Central memory CD8-positive, alpha-beta T cell (primary cell): ENCODE measurements around the gene LBHD1.
A peak's percentile ranks its signal among the peaks of the same experiment; 100 is the strongest.
"Not testable (repeated sequence)": the region's sequence is repeated elsewhere in the genome, so short reads cannot be mapped to it uniquely, and the experiment has no call there.

Experiments
- ATAC-seq: fragments of 150-1000 bp; cut with Tn5 transposase; replicated peaks from 2 replicates; pipeline ENCODE4 v1.10.0; 2022; ENCODE audit warnings: mild to moderate bottlenecking, moderate FRiP score, moderate number of reproducible peaks; ENCODE audit not compliant: poor library complexity, severe bottlenecking; ENCODE audit errors: extremely low read depth
- DNase-seq, 2 donors: peaks; one replicate each; pipeline ENCODE4 v3.0.0; 2021; ENCODE audit warnings: low spot score in 2 of 2
- H3K27ac Mint-ChIP-seq: one replicate; pipeline ENCODE4 v1.8.0; 2022; ENCODE audit warnings: low read depth, mild to moderate bottlenecking, moderate library complexity, mixed read lengths
- H3K27me3 Mint-ChIP-seq: one replicate; pipeline ENCODE4 v1.8.0; 2022; ENCODE audit warnings: mixed read lengths
- H3K36me3 Mint-ChIP-seq: one replicate; pipeline ENCODE4 v1.8.0; 2022; ENCODE audit warnings: mild to moderate bottlenecking, moderate library complexity, mixed read lengths; ENCODE audit not compliant: insufficient read depth
- H3K4me1 Mint-ChIP-seq: one replicate; pipeline ENCODE4 v1.8.0; 2022; ENCODE audit warnings: mixed read lengths
- H3K4me3 Mint-ChIP-seq: one replicate; pipeline ENCODE4 v1.8.0; 2022; ENCODE audit warnings: mild to moderate bottlenecking, moderate library complexity, mixed read lengths
- H3K9me3 Mint-ChIP-seq: one replicate; pipeline ENCODE4 v1.8.0; 2022; ENCODE audit warnings: mixed read lengths

The LBHD1 gene

GRCh38 chr11:62667460-62667859 lies 4.6 kb downstream of the LBHD1 start:
- no peaks in the 10 kb centered on the region for H3K27me3 Mint-ChIP-seq
- H3K27ac Mint-ChIP-seq, result no peak overlapping the region
- no peak overlapping the region for H3K4me3 Mint-ChIP-seq
- no peaks in the 10 kb centered on the region for H3K9me3 Mint-ChIP-seq
- ATAC-seq, result no peak
- H3K36me3 Mint-ChIP-seq, result peaks cover 36% of the 10 kb centered on the region
- DNase-seq, result no peak
- H3K4me1 Mint-ChIP-seq, result peaks cover 42% of the 10 kb centered on the region

- no peaks in the 10 kb centered on the region for H3K27me3 Mint-ChIP-seq
- DNase-seq, result no peak
- H3K9me3 Mint-ChIP-seq, result no peaks in the 10 kb centered on the region
- H3K4me1 Mint-ChIP-seq, result peaks cover 39% of the 10 kb centered on the region
- H3K27ac Mint-ChIP-seq, result peak overlapping the region; percentile 95
- peaks cover 29% of the 10 kb centered on the region for H3K36me3 Mint-ChIP-seq
- H3K4me3 Mint-ChIP-seq, result peak overlapping the region; percentile 94
- no peak for ATAC-seq
These were observed 5.7 kb downstream of the LBHD1 start for GRCh38 chr11:62666259-62666926.

GRCh38 chr11:62665599-62666258 lies 6.3 kb downstream of the LBHD1 start:
- DNase-seq (peak in 1 of 2 donors; percentile 39), ATAC-seq (peak; percentile 44)
- no peaks in the 10 kb centered on the region for H3K27me3 Mint-ChIP-seq
- no peaks in the 10 kb centered on the region for H3K9me3 Mint-ChIP-seq
- peak overlapping the region; percentile 94 for H3K4me3 Mint-ChIP-seq
- peaks cover 33% of the 10 kb centered on the region for H3K4me1 Mint-ChIP-seq
- peak overlapping the region; percentile 95 for H3K27ac Mint-ChIP-seq
- H3K36me3 Mint-ChIP-seq, result peaks cover 27% of the 10 kb centered on the region

GRCh38 chr11:62665075-62665598 lies 6.9 kb downstream of the LBHD1 start, which contains the start of the genes C11orf98 and CSKMT:
C11orf98 (minus strand) TSS chr11:62665210; CDS start chr11:62665169, 41 bp downstream.
CSKMT (plus strand) TSS chr11:62665312; CDS start chr11:62665880, 568 bp downstream.
- ATAC-seq (peak; percentile 92), DNase-seq (peak; percentile 94 to 96)
- Mint-ChIP-seq H3K27ac (peak within 1 kb of the TSS; percentile 95), H3K4me1 (peaks cover 29% of the 10 kb centered on the region), H3K27me3 (no peaks in the 10 kb centered on the region), H3K9me3 (no peaks in the 10 kb centered on the region), H3K4me3 (peak within 1 kb of the TSS; percentile 94), H3K36me3 (peaks cover 27% of the 10 kb centered on the region)

GRCh38 chr11:62664405-62665074 lies 7.5 kb downstream of the LBHD1 start:
- Mint-ChIP-seq H3K9me3 (no peaks in the 10 kb centered on the region), H3K4me3 (peak overlapping the region; percentile 94), H3K27me3 (no peaks in the 10 kb centered on the region), H3K36me3 (peaks cover 27% of the 10 kb centered on the region), H3K27ac (peak overlapping the region; percentile 95), H3K4me1 (peaks cover 29% of the 10 kb centered on the region)
- DNase-seq (no peak), ATAC-seq (peak; percentile 60)

- Mint-ChIP-seq H3K4me1 (peaks cover 14% of the 10 kb centered on the region), H3K27ac (no peak overlapping the region), H3K36me3 (peaks cover 29% of the 10 kb centered on the region), H3K27me3 (no peaks in the 10 kb centered on the region), H3K9me3 (no peaks in the 10 kb centered on the region), H3K4me3 (no peak overlapping the region)
- DNase-seq, result no peak
- no peak for ATAC-seq
These were observed 15.2 kb downstream of the LBHD1 start for GRCh38 chr11:62656796-62657429.

GRCh38 chr11:62654297-62654696 lies 17.8 kb downstream of the LBHD1 start:
- Mint-ChIP-seq H3K27ac (peak overlapping the region; percentile 100), H3K4me3 (peak overlapping the region; percentile 93), H3K36me3 (peaks cover 34% of the 10 kb centered on the region), H3K27me3 (no peaks in the 10 kb centered on the region), H3K9me3 (no peaks in the 10 kb centered on the region), H3K4me1 (peaks cover 17% of the 10 kb centered on the region)
- no peak for DNase-seq
- no peak for ATAC-seq

- peaks cover 17% of the 10 kb centered on the region for H3K4me1 Mint-ChIP-seq
- no peaks in the 10 kb centered on the region for H3K9me3 Mint-ChIP-seq
- peaks cover 38% of the 10 kb centered on the region for H3K36me3 Mint-ChIP-seq
These were observed 19.7 kb downstream of the LBHD1 start for GRCh38 chr11:62652161-62653006.

GRCh38 chr11:62650283-62650682 lies 21.8 kb downstream of the LBHD1 start:
- DNase-seq, ATAC-seq, H3K4me3 Mint-ChIP-seq, H3K27me3 Mint-ChIP-seq, H3K9me3 Mint-ChIP-seq, H3K27ac Mint-ChIP-seq: not testable (repeated sequence)
- Mint-ChIP-seq H3K4me1 (peaks cover 30% of the 10 kb centered on the region), H3K36me3 (peaks cover 44% of the 10 kb centered on the region)

More at GRCh38 chr11:62652161-62653006, 19.7 kb downstream of the LBHD1 start:
- ATAC-seq (peak; percentile 46), DNase-seq (peak in 1 of 2 donors; percentile 23)
- Mint-ChIP-seq H3K27me3 (no peaks in the 10 kb centered on the region), H3K4me3 (peak overlapping the region; percentile 93), H3K27ac (peak overlapping the region; percentile 100)

GRCh38 chr11:62649486-62649885 lies 22.6 kb downstream of the LBHD1 start:
- no peak for DNase-seq
- Mint-ChIP-seq H3K9me3 (no peaks in the 10 kb centered on the region), H3K27me3 (no peaks in the 10 kb centered on the region), H3K4me3 (no peak overlapping the region), H3K4me1 (peaks cover 36% of the 10 kb centered on the region), H3K36me3 (peaks cover 39% of the 10 kb centered on the region), H3K27ac (no peak overlapping the region)
- no peak for ATAC-seq

GRCh38 chr11:62648967-62649364 lies 23.1 kb downstream of the LBHD1 start:
- DNase-seq, result no peak
- Mint-ChIP-seq H3K4me3 (no peak overlapping the region), H3K36me3 (peaks cover 36% of the 10 kb centered on the region), H3K27ac (no peak overlapping the region), H3K27me3 (no peaks in the 10 kb centered on the region), H3K9me3 (no peaks in the 10 kb centered on the region), H3K4me1 (peaks cover 36% of the 10 kb centered on the region)
- ATAC-seq, result no peak
